ENCODE data around the gene CCDC93.

Gene CCDC93

DNA sequence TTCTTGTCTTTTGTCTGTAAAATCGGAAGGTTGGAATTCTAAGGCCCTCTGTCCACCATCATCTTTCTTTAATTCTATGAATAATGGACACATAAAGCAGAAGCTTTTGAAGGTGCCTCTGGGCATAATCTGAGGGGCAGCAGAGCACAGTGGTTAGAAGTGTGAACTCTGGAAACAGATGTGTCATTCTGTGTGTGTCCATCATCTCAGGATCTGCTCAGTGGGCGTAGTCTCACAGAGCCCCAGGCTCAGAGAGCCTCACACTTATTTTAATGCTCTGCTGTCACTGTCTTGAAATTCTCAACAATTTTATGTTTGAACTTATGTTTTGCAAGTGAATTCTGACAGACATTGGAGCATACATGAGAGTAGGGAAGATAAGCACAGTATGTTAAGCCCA lies 31.0 kb upstream of the CCDC93 start:
- DNase-seq, result no peak

DNA sequence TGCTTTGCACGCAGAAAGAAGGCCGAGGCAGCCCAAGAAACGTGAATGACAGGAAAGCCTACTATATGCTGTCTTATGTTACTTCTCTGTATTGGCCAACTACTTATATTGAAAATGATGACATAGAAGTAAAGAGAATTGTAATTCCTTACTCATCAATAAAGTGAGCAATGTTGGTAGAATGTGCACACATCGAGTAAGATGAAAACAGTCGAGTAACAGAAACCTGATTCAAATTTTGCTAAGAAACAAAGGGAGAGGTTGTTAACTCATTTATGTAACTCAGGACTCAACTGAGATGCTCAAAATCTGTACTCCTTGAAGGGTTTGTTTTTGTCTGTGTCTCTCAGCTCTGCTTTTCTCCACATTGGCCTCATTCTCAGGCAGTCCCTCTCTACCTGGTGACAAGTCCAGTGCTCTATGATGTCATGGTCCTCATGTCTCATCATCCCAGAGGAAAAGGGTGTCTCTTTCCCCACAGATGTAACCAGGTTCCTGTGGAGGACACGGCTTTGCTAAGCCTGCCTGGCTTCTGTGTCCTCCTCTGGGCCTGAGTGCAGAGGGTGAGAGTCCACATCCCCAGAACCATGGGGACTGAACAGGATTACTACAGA lies 30.3 kb upstream of the CCDC93 start:
- no peak for DNase-seq

DNA sequence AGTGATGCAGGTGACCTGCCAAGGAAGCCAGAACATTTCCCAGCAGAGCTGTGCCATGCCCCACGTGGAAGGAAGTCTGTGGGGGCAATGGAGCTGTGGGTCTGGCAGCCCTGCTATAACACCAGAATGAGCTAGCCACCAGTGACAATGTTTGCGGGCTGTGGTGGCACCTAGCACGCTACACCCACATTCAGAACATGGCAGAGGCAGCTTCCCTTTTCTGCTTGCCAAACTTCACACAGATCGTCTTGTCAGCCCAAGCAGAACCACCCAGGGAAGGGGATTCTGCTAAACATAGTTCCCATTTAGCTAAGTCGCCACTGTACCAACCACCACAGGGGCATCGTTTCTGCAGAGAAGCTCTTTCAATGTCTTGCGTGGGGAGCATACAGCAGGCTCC lies 27.0 kb upstream of the CCDC93 start:
- DNase-seq, result peak; percentile 29 to 49 (median 38)

DNA sequence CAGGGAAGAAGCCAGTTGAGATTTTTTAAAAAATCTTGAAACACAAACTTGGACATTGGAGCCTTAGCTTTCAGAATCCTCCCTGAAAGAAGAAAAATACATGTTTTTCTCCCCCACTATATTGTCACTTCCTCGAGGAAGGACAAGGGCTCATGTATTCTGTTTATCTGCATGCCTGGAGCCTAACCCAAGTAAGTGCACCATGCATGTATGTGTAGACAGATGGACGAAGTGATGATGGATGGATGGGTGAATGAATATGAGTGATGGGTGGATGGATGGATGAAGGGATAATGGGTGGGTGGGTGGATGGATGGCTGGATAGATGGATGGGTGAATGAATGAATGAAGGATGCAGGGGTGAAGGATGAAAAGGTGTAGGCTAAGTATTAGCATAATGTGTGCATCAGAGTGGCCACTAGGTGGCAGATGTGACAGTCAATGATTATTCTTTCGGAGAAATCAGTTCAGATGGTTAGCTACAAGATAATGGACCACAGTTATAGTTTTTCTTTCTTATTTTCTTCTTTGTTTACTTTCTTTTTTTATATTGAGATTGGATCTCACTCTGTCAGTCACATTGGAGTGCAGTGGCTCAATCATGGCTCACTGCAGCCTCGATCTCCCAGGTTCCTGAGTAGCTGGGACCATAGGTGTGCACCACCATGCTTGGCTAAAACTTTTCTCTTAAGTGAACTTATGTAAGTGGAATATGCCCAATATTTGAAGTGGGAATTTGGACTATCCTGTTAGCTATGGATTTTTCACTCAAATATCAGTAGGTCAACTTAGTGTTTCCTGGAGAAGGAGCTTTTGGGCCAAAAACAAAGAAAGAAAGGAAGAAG lies 18.5 kb upstream of the CCDC93 start:
- DNase-seq, result peak; percentile 58 to 72 (median 69)

DNA sequence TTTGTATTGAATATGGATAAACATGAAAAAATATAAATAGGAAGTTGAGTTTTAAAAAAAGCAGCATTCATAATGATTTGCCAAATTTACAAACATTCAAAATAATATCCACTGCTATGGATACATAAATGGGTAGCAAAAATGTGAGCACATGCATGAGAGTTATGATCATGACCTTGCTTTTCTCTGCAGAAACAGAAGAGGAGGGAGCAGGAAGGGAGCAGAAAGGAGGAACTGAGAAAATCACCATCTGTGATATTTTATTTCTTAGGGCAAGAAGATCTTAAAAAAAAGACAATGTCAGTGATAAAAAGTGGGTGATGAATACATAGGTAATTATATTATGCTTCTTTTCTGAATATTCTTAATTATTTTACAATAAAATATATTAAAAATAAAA lies 17.7 kb upstream of the CCDC93 start:
- DNase-seq, result no peak

DNA sequence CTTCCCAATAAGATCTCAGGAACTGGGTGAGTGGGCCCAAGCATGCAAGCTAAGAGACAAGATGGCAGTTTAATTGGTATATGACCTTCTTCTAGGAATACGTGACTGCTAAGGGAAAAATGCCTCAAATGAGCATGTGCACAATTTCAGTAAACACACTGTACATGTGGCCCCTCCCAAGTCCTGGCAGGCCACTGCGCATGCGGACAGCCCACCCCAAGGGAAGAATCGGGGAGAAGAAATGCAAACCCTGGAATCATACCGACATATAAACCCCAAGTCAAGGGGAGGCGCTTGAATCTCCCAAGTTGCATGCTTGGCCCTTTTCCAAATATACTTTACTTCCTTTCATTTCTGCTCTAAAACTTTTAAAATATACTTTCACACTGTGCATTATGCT lies 15.2 kb upstream of the CCDC93 start:
- DNase-seq, result no peak

DNA sequence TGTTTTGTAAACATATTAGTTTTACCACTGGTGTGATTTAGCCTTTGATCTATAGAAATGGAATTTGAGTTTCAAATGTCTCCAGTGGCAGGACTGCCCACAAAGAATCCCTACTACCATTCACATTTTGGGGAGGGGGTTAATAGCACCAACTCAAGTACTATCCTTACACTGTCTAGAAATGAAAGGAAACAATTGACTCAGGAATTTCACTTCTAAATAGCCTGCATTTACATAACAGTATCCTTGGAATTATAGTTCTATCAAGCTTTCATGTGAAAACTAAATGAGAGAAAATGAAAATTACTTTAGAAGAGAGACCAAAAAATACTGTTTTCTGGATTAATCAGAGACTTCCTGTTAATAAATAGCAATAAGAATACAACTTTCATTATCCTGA lies 7.5 kb upstream of the CCDC93 start:
- no peak for DNase-seq

DNA sequence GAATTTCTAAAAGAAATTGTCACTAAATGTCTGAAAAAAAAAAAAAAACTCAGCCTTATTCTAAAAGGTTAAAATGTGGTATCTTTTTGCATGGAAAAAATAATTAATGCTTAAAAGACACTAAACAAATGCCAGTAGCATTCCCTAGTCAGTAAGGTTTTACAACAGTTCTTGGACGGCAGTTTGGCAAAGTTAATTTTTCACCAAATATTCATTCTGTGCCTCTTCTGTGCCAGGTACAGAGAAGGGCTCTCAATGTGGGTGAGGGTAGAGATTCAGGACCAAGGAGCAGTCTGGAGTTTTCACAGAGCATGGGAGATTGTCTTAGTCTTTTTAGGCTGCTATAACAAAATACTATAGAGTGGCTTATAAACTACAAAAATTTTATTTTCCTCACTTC lies 6.0 kb upstream of the CCDC93 start:
- DNase-seq, result no peak

DNA sequence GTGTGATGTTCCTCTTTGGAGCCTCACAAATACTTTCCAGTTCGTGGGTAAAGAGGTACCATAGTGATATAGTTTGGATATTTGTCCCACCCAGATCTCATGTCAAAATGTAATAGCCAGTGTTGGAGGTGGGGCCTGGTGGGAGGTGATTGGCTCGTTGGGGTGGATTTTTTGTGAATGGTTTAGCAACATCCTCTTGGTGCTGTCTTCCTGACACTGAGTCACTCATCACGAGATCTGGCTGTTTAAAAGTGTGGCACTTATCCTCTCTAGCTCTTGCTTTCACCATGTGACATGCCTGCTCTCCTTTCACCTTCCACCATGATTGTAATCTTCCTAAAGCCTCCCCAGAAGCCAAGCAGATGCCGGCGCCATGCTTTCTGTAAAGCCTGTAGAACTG lies 3.0 kb upstream of the CCDC93 start:
- DNase-seq, result peak; percentile 81 to 87 (median 85)

DNA sequence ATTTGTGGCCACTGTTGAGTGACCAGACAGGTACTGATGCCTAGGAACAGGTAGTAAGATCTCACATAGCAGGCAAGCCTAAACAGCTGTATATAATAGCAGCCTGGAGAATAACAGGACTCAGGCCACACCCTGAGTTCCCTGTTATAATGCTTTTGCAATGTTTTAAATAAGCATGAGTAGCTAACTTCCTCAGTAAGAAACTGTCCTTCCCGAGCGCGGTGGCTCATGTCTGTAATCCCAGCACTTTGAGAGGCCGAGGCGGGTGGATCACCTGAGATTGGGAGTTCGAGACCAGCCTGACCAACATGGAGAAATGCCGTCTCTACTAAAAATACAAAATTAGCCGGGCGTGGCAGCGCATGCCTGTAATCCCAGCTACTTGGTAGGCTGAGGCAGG lies 1.9 kb upstream of the CCDC93 start:
- DNase-seq, result peak; percentile 63 to 72 (median 64)

DNA sequence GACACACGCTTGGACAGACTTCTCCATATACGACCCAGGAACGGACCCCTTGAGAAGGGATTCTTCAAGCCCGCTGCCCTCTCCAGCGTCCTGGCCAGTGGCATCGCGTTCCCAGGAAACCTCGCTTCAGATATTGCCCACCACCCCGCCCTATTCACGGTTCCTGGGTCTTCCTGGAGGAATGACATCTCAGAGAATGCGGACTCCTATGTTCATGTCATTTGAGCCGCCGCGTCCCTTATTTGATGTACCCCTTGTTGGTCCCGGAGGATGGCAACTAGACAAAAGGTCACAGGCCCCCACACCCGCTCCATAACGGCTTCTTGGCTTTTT lies 588 bp upstream of the CCDC93 start:
- peak in 1 of 3 donors; percentile 21 for DNase-seq

DNA sequence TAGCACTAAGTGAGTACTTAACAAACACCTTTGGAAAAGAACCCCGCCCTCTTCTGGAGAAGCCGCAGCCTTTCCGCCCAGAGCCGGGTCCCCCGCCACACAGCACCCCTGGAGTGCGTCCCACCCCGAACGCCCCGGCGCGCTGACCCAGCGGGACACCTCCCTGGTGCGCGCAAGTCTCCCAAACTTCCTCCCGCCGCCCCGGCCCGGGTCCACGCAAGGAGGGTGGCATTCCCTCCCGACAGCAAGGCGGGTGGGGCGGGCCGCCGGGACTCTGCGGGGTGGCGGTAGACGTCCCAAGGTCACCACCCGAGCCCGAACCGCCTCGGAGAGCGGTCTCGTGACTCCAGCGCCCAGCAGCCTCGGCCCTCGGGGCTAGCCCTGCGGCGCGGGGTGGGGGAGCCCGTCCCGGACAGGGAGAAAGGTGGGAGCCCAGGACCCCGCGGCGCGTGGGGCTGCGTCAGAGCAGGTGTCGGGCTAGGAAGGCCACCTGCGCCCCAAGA lies 598 bp downstream of the CCDC93 start:
- peak; percentile 53 to 76 (median 57) for DNase-seq

DNA sequence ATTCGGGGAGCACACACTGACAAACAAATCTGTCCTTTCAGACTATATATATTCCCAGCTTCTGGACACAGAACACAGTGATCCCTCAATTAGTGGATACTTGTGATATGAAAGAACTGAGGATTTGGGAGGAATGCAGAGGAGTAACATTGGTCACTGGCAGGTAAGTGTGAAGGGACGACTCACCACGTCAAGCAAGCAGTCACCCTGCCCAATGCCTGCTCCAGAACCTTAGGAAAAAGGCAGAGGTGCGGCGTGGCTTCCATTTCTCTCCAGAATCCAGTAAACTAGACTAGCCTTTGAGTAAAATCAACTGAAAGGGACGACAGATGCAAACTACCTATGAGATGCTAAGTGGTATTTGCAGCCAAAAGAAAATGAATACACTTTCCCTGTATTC lies 1.1 kb downstream of the CCDC93 start:
- DNase-seq, result no peak

DNA sequence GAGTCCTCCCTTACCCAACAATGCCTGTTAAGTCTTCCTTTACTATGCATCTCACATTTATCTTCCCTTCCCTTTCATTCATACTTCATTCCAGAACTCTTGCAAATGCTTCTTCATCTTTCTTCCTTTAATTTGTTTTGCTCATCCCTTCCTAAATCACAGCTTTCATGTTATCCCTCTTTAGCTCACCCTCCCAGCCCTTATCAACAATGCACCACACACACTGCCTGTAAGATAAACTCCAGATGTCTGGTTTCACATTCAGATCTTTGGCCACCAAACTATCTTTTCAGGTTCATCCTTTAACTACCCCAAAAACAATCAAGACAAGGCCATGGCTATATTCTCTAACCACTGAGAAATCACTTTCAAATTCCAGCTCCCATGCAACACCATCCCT lies 3.4 kb downstream of the CCDC93 start:
- DNase-seq, result no peak

DNA sequence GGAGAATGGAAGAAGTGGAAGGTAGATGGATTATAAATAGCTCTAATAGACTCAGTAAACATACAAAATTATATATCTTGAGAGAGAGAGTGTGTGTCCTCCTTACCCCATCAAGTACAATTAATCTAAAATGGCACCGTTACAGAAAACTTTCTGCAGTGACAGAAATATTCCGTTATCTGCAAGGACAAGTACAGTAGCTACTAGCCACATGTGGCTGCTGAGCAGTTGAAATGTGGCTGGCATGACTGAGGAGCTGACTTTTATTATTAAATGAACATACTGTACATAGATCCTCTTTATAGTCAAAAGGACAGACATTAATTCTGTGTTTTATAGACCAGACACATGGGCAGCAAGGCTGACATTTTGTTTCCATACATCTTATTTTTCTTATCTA lies 7.0 kb downstream of the CCDC93 start:
- DNase-seq, result no peak

DNA sequence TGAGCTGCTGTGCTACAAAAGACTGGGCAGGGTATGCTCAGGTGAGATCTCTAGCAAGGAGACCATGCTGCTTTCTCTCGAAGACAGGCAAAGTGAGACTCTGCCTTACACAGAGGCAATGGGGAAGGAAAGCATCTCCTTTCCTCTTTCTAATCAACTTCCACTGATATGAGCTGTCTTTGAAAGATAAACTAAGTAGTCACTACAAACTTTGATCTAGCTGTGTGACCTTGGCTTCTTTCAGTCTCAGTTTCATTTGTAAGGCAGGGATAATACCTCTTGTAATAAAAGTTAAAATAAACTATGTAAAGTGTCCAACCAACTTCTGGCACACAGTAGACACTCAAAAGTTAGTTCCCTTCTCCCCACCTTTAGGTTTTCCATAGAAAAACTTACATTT lies 7.5 kb downstream of the CCDC93 start:
- no peak for DNase-seq

DNA sequence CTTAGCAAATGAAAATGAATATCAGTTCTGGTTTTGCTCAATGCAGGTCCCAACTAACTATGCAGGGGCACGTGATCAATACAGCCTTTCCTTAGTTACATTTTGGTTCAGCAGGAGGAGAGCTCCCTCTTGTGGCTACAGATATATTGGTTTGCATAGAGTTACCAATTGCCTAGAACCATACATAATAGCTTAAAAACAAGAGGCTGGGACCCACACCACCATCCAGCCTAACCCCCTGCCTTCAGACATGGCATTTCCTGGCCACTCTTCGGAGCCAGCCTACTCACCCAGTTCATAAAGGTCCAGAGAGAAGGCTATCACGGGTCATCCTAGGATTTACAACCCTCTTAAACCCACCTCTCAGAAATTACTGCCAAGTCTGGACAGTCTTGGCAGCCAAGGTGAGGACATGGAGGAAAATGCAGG lies 10.5 kb downstream of the CCDC93 start:
- peak; percentile 83 to 88 (median 88) for DNase-seq

DNA sequence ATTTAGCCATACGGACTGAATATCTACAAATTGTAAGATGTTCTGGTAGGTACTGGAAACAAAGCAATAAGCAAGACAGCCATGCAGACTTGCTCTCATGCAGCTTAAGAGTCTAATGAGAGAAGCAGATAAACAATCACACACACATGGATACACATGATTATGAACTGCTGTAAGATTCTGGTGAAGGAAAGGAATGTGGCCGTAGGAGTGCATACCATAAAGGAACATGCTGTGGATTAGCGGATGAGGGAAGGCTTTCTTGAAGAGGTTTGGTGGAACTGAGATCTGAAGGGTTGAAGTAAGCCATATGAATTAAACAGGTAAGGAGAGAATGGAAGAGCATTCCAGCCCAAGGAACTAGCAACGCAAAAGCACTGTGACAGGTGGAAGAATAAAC lies 13.8 kb downstream of the CCDC93 start:
- DNase-seq, result no peak

DNA sequence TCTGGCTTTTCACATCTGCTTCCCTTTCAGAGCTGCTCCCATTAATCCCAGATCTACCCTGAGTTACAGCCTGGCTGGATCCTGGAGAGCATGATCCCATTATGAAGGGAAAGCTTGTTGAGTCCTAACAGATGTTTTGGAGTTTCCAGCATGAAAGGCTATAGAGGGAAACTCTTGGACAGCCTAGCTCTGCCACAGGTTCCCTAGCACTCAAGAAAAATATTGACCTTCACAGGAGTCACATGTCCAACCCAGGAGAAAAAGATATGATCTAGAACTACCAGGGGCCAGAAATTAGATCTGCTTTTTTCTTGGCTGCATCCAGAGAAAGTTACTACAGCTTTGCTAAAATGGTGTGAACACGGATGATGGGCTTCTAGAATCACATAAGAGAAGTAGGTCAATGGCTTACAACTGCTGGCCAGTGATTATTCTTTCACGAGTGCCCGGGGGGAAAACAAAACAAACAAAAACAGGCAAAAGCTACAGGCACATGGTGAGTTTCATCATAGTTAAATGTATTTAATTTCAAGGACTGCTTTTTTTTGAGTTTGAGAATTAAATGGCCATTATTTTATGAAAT lies 15.9 kb downstream of the CCDC93 start:
- DNase-seq, result no peak

DNA sequence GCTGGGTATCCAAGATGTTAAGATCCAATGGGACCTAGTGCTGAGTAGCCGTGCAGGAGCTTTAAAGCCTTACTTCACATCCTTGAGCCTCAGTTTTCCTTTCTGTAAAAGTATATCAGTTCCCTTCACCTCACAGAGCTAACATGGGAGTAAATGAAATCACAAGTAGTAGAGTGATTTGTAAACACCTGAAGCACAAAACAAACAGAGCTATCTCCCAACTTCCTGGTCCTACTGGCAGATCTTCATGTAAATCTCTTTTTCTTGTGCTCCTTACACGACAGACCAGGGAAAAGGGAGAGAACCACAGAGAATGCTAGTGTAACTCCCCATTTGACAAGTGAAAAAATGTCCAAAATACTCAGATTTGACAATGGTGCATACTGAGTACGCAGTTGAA lies 17.3 kb downstream of the CCDC93 start:
- DNase-seq, result no peak

DNA sequence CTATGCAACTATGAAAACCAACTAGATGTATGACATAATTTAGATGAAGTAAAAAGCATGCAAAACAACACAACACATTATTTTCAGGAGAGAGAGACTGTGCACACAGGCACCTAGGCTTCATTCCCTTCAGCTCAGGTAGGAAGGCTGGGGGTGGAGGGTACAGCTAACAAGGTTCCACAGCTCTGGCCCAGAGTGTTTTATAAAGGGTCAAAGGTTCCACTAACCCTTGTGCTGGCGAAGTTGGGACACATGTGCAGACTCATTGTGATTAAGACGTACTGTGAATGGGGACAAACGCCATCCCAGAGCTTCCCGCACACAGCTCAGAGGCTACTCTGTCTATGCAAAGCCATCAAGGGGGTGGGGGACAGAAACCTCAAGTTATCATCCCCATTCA lies 19.1 kb downstream of the CCDC93 start:
- DNase-seq, result no peak

DNA sequence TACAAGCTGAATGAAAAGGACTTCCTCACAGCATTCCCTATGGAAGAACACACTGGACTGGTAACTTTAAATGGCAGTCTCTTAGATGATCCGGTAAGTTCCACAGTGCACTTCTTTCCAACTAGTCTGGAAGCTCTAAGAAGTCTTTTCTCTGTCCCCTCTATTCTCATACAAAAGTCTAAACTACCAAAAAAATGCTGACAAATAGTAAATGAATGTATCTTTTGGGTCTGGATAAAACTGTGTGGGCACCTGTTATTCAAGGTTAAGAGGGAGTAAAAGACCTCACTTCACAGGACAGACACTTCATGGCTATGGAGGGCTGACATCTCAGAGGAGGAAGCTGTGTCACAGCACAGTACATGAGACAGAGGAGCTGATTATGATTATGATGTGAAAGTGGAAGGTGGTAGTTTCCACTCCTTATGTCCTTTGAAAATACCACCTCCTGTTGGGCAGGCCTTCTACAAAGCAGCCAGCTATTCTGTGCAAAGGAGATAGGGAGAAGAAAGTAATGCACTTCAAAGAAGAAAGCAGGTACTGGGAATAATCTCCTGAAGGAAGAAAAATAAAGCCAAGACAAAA lies 23.9 kb downstream of the CCDC93 start:
- no peak for DNase-seq

DNA sequence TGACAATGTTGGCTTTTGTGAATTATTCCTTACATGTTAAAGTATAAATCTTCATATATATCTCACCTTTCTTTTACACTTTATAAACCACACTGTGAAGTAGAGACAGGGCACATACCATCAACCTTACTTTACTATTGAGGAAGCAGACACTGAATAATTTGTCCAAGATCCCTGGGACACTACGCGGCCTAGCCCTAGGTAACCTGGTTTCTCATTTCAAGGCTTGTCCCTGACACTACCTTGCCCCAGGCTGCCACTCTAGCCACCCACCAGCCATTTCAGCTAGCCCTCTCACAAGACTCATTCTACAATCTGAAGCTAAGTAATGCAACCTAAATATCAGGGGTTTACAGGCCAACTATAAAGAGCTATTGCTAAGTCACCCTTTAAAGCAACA lies 26.7 kb downstream of the CCDC93 start:
- no peak for DNase-seq

DNA sequence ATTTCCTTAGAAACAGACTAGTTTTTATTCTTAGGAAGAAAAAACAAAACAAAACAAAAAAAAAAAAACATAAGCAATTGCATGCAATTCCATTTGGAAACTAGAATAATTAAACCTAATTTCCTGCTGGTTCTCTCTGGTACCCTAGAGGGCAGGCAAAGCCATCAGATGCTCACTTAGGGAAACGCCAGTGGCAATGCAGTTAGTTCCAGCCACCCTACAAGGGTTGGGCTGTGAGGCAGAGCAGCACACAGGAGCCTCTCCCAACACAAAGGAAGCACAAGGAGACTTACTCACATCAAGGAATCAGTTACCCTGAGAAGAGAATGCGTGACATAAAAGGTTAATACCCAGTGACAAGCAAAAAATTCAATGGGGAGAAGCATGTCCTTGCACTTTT lies 28.8 kb downstream of the CCDC93 start:
- no peak for DNase-seq
